Astrocyte (in vitro differentiated cells and primary cell): Measurements from ENCODE around the gene AP3B1.

Experiments
- CTCF ChIP-seq: IDR thresholded peaks from 2 replicates; pipeline ENCODE4 v1.5.1; 2011; ENCODE audit warnings: low read depth, mild to moderate bottlenecking, inconsistent platforms, low read length, moderate library complexity; ENCODE audit not compliant: insufficient read depth
- EZH2 ChIP-seq: IDR thresholded peaks from 2 replicates; pipeline ENCODE4 v1.6.1; 2012; ENCODE audit warnings: mild to moderate bottlenecking, low read length, inconsistent platforms; ENCODE audit not compliant: insufficient read depth

GRCh38 chr5:77984587-77984986 is 309.9 kb downstream of the AP3B1 start:
- no peak for TF ChIP-seq EZH2
- TF ChIP-seq CTCF, result no peak
